ENCODE data around the gene HIPK1. TPM values are rescaled to one million over a fixed set of nuclear protein-coding genes. Genes with fewer than 3 reads are reported as not detected.

The HIPK1 gene
- total and polyA plus RNA-seq, 10 of the 15 experiments (the other 5 are each of a cell fraction or from before 2014, with no cell fraction given) = 4.2 to 33.9 (median 11.4) TPM

DNA sequence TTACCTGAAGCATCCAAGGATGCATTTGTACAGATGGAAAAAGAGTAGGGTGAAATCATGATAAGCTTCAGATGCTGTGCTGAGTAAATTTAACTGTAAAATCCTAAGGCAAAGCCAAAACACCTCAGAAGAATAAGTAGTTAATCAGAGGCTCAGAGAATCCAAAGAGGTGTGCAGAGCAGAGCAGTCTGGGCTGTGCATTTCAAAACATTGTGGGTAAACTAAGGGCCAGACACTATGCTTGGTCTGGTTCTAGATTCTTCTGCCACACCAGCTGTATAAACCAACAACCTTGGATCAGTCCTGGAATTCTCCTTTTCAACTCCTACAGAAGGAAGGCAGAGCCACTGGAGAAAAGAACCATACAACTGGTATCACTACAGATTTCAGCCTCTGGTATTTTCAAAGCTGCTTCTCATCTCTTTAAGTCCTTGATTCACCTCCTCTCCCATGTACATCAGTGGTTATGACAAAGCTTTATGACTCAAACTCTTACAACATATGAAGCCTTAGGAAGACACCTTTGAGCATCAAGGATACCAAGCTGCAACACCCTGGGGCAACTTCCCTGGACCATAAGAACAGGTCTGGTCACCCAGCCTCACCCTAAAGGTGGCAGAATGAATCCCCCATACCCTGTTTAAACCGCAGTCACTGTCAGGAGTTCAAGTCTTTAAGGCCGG is 11.6 kb upstream of the HIPK1 start:
- Histone ChIP-seq H2AFZ (ENCODE audit: control insufficient read depth, low read depth, low read length) (no peak overlapping the region), H3K4me3 (no peak overlapping the region), H3K4me1 (ENCODE audit: control insufficient read depth, insufficient read depth, low read length) (no peaks in the 10 kb centered on the region), H3K79me2 (ENCODE audit: control insufficient read depth, insufficient read depth, low read length) (no peaks in the 10 kb centered on the region), H3K36me3 (ENCODE audit: control insufficient read depth in 2 of 2, insufficient read depth in 2 of 2, low read length in 1 of 2) (no peaks in the 10 kb centered on the region), H3K27ac (ENCODE audit: control insufficient read depth, insufficient read depth) (no peak overlapping the region), H4K20me1 (ENCODE audit: control insufficient read depth, insufficient read depth) (no peaks in the 10 kb centered on the region), H3K4me2 (ENCODE audit: control insufficient read depth, insufficient read depth) (no peak overlapping the region), H3K27me3 (replicated peaks in 1 of 2; ENCODE audit: control insufficient read depth in 2 of 2, insufficient read depth in 2 of 2, low read length in 1 of 2) (no peaks in the 10 kb centered on the region), H3K9me3 (replicated peaks; ENCODE audit: control insufficient read depth, insufficient read depth, low read length) (no peaks in the 10 kb centered on the region; the same call in 2 of the 3 replicates), H3K9ac (ENCODE audit: control insufficient read depth, insufficient read depth, low read length) (no peak overlapping the region)
- SMC1A ChIA-PET (ENCODE audit: uncharacterized antibody, unreplicated experiment) = interaction anchor here (1.3 kb wide), 1 partner anchor 12 kb away, joined by 4 read pairs; the partner anchor contains the start of gene DCLRE1B
- CTCF ChIA-PET = interaction anchor here (1.4 to 2.3 kb wide), 3 partner anchors 10 to 82 kb away, joined by 3 to 6 read pairs (median 4); partner anchors contain the start of gene HIPK1
- 75% methylated on average over 2 of the region's 2 CpGs for WGBS (ENCODE audit: insufficient coverage, insufficient replicate concordance, low lambda C conversion rate, missing lambda C conversion rate)
- POLR2A ChIA-PET = no interaction called here
- TF ChIP-seq EED (IDR thresholded peaks at IDR 0.05; ENCODE audit: low read depth) (no peak), BACH1 (IDR thresholded peaks at IDR 0.05; ENCODE audit: borderline replicate concordance) (no peak)
- RAD21 ChIA-PET (ENCODE audit: unreplicated experiment) = no interaction called here
- FAIRE-seq = no peak
- ATAC-seq = no peak; the same call in 2 of the 3 replicates
- intact Hi-C loops (cut with micrococcal nuclease; ENCODE audit: unreplicated experiment) = no loop called here
- DNase-seq (ENCODE audit: low read depth, low spot score) = no peak
- no TSS peak for BruUV-seq (replicated peaks)
- in situ Hi-C loops (cut with MboI) = no loop called here

DNA sequence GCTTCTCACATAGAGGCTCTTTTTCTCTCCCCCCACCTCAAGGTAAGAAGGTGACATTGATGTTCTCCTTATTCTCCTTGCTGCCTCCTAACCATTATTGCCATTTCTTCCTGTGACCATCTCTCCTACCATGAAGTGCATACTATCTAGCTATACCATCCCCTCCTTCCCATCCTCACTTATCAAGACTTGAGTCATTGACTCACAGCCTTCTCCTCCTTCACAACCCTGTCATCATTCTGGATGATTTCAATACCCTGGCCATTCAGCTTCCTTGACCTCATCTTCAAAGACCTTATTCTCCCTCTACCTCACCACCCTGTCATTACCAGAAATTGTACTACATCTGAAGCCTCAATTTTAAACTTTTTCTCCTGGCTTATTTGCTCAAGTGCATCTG is 10.9 kb upstream of the HIPK1 start:
- H3K27ac ChIP-seq (ENCODE audit: control insufficient read depth, insufficient read depth) = no peak overlapping the region
- no peak for ATAC-seq

More for the DNA sequence above, 10.9 kb upstream of the HIPK1 start:
- Histone ChIP-seq H3K4me3 (no peak overlapping the region), H3K4me2 (ENCODE audit: control insufficient read depth, insufficient read depth) (no peak overlapping the region), H3K9ac (ENCODE audit: control insufficient read depth, insufficient read depth, low read length) (no peak overlapping the region), H3K79me2 (ENCODE audit: control insufficient read depth, insufficient read depth, low read length) (no peaks in the 10 kb centered on the region), H3K9me3 (replicated peaks; ENCODE audit: control insufficient read depth, insufficient read depth, low read length) (no peaks in the 10 kb centered on the region; the same call in 2 of the 3 replicates), H3K36me3 (ENCODE audit: control insufficient read depth in 2 of 2, insufficient read depth in 2 of 2, low read length in 1 of 2) (no peaks in the 10 kb centered on the region), H4K20me1 (ENCODE audit: control insufficient read depth, insufficient read depth) (no peaks in the 10 kb centered on the region), H3K27me3 (replicated peaks in 1 of 2; ENCODE audit: control insufficient read depth in 2 of 2, insufficient read depth in 2 of 2, low read length in 1 of 2) (no peaks in the 10 kb centered on the region), H3K4me1 (ENCODE audit: control insufficient read depth, insufficient read depth, low read length) (no peaks in the 10 kb centered on the region), H2AFZ (ENCODE audit: control insufficient read depth, low read depth, low read length) (no peak overlapping the region)
- RAD21 ChIA-PET (ENCODE audit: unreplicated experiment) = no interaction called here
- no peak for TF ChIP-seq RUNX3 (IDR thresholded peaks at IDR 0.05; ENCODE audit: low read length)
- no peak for TF ChIP-seq RB1 (IDR thresholded peaks at IDR 0.05; ENCODE audit: borderline replicate concordance)
- TF ChIP-seq SP1 (IDR thresholded peaks at IDR 0.05; ENCODE audit: low read depth, low read length) = no peak
- no peak for TF ChIP-seq NBN (IDR thresholded peaks at IDR 0.05)
- TF ChIP-seq, protein P1, sequence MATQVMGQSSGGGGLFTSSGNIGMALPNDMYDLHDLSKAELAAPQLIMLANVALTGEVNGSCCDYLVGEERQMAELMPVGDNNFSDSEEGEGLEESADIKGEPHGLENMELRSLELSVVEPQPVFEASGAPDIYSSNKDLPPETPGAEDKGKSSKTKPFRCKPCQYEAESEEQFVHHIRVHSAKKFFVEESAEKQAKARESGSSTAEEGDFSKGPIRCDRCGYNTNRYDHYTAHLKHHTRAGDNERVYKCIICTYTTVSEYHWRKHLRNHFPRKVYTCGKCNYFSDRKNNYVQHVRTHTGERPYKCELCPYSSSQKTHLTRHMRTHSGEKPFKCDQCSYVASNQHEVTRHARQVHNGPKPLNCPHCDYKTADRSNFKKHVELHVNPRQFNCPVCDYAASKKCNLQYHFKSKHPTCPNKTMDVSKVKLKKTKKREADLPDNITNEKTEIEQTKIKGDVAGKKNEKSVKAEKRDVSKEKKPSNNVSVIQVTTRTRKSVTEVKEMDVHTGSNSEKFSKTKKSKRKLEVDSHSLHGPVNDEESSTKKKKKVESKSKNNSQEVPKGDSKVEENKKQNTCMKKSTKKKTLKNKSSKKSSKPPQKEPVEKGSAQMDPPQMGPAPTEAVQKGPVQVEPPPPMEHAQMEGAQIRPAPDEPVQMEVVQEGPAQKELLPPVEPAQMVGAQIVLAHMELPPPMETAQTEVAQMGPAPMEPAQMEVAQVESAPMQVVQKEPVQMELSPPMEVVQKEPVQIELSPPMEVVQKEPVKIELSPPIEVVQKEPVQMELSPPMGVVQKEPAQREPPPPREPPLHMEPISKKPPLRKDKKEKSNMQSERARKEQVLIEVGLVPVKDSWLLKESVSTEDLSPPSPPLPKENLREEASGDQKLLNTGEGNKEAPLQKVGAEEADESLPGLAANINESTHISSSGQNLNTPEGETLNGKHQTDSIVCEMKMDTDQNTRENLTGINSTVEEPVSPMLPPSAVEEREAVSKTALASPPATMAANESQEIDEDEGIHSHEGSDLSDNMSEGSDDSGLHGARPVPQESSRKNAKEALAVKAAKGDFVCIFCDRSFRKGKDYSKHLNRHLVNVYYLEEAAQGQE (IDR thresholded peaks at IDR 0.05; ENCODE audit: low read depth, low read length) = no peak
- no peak for TF ChIP-seq RAD51 (IDR thresholded peaks at IDR 0.05)
- TF ChIP-seq, protein P2, sequence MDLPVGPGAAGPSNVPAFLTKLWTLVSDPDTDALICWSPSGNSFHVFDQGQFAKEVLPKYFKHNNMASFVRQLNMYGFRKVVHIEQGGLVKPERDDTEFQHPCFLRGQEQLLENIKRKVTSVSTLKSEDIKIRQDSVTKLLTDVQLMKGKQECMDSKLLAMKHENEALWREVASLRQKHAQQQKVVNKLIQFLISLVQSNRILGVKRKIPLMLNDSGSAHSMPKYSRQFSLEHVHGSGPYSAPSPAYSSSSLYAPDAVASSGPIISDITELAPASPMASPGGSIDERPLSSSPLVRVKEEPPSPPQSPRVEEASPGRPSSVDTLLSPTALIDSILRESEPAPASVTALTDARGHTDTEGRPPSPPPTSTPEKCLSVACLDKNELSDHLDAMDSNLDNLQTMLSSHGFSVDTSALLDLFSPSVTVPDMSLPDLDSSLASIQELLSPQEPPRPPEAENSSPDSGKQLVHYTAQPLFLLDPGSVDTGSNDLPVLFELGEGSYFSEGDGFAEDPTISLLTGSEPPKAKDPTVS (IDR thresholded peaks at IDR 0.05; ENCODE audit: low read depth, low read length) = no peak
- DNase-seq (ENCODE audit: low read depth, low spot score) (no peak), FAIRE-seq (no peak)
- CTCF ChIA-PET = interaction anchor here (1.4 to 2.3 kb wide), 3 partner anchors 10 to 83 kb away, joined by 3 to 6 read pairs (median 4); partner anchors contain the start of gene HIPK1
- in situ Hi-C loops (cut with MboI) (no loop called here), intact Hi-C loops (cut with micrococcal nuclease; ENCODE audit: unreplicated experiment) (no loop called here)
- POLR2A ChIA-PET = no interaction called here
- SMC1A ChIA-PET (ENCODE audit: uncharacterized antibody, unreplicated experiment) = no interaction called here
- BruUV-seq (replicated peaks) = no TSS peak

Data from GM12878 (cell line).